Subcutaneous abdominal adipose tissue (tissue), 5 donors: ENCODE results near the gene CCDC54.

Source experiments
- H3K27ac ChIP-seq: one replicate; pipeline ENCODE4 v1.7.0; 2013; ENCODE audit warnings: low read depth, mild to moderate bottlenecking, inconsistent platforms, low read length, moderate library complexity
- H3K27me3 ChIP-seq, 5 donors: one replicate each; pipeline ENCODE4 v1.7.0; 2013; ENCODE audit warnings: low read length in 5 of 5, inconsistent platforms in 1 of 5; ENCODE audit not compliant: control insufficient read depth in 5 of 5, insufficient read depth in 4 of 5
- H3K36me3 ChIP-seq, 5 donors: one replicate each; pipeline ENCODE4 v1.7.0; 2013; ENCODE audit warnings: low read length in 5 of 5; ENCODE audit not compliant: control insufficient read depth in 5 of 5, insufficient read depth in 5 of 5
- H3K4me1 ChIP-seq, 5 donors: one replicate each; pipeline ENCODE4 v1.7.0; 2013; ENCODE audit warnings: low read length in 5 of 5, mild to moderate bottlenecking in 3 of 5, moderate library complexity in 1 of 5; ENCODE audit not compliant: control insufficient read depth in 5 of 5, insufficient read depth in 5 of 5
- H3K4me3 ChIP-seq, 5 donors: one replicate each; pipeline ENCODE4 v1.7.0; 2013; ENCODE audit warnings: low read length in 5 of 5, low read depth in 1 of 5
- H3K9ac ChIP-seq, 5 donors: one replicate each; pipeline ENCODE4 v1.7.0; 2013; ENCODE audit warnings: low read length in 5 of 5, mild to moderate bottlenecking in 4 of 5, moderate library complexity in 3 of 5
- H3K9me3 ChIP-seq, 5 donors: one replicate each; pipeline ENCODE4 v1.7.0; 2013; ENCODE audit warnings: low read length in 5 of 5; ENCODE audit not compliant: control insufficient read depth in 5 of 5
- donor health status: healthy.
- donor health status: healthy.
- donor health status: healthy.
- donor health status: healthy.
- donor health status: healthy.

CCDC54 gene

GRCh38 chr3:107366766-107367165 lies 10.5 kb upstream of the CCDC54 start:
- Histone ChIP-seq H3K4me1 (no peaks in the 10 kb centered on the region), H3K36me3 (no peaks in the 10 kb centered on the region), H3K27me3 (no peaks in the 10 kb centered on the region), H3K4me3 (no peak overlapping the region), H3K9me3 (no peaks in the 10 kb centered on the region), H3K9ac (no peak overlapping the region), H3K27ac (no peak overlapping the region)

DNA sequence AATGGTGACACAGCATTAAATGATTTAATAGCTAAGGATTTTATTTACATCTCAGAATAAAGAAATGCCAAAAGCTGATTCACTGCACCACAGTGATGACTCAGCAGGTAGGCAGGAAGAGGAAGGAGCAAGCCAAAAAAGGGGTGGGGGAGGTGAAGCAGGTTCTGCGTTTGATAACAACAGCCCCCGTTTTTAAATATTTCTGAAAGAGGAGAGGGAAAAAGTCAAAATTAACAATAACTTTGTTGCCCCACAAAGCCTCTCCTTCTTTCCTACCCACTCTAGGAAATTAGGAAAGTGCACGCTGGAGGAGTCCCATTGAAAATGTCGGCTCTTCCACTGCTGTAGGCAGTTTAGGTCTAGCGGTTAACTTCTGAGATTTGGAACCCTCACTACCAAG lies 9.9 kb upstream of the CCDC54 start:
- Histone ChIP-seq H3K4me3 (no peak overlapping the region), H3K9ac (no peak overlapping the region), H3K36me3 (no peaks in the 10 kb centered on the region), H3K27me3 (no peaks in the 10 kb centered on the region), H3K27ac (no peak overlapping the region), H3K4me1 (no peaks in the 10 kb centered on the region), H3K9me3 (no peaks in the 10 kb centered on the region)

GRCh38 chr3:107368654-107369398 lies 8.4 kb upstream of the CCDC54 start:
- Histone ChIP-seq H3K4me1 (no peaks in the 10 kb centered on the region), H3K9me3 (no peaks in the 10 kb centered on the region), H3K27ac (no peak overlapping the region), H3K9ac (no peak overlapping the region), H3K27me3 (no peaks in the 10 kb centered on the region), H3K36me3 (no peaks in the 10 kb centered on the region), H3K4me3 (no peak overlapping the region)

- Histone ChIP-seq H3K4me3 (no peak overlapping the region), H3K36me3 (no peaks in the 10 kb centered on the region)
Observed at GRCh38 chr3:107369791-107370190, 7.4 kb upstream of the CCDC54 start.

GRCh38 chr3:107370907-107371306 lies 6.3 kb upstream of the CCDC54 start:
- Histone ChIP-seq H3K27me3 (no peaks in the 10 kb centered on the region), H3K9ac (no peak overlapping the region), H3K4me3 (no peak overlapping the region), H3K4me1 (no peaks in the 10 kb centered on the region), H3K9me3 (no peaks in the 10 kb centered on the region), H3K36me3 (no peaks in the 10 kb centered on the region), H3K27ac (no peak overlapping the region)

More at GRCh38 chr3:107369791-107370190, 7.4 kb upstream of the CCDC54 start:
- H3K4me1 ChIP-seq, result no peaks in the 10 kb centered on the region
- no peaks in the 10 kb centered on the region for H3K9me3 ChIP-seq
- H3K9ac ChIP-seq, result no peak overlapping the region
- H3K27ac ChIP-seq, result no peak overlapping the region
- no peaks in the 10 kb centered on the region for H3K27me3 ChIP-seq

GRCh38 chr3:107372506-107372905 lies 4.7 kb upstream of the CCDC54 start:
- H3K27me3 ChIP-seq, result no peaks in the 10 kb centered on the region
- H3K9me3 ChIP-seq, result no peaks in the 10 kb centered on the region
- no peak overlapping the region for H3K4me3 ChIP-seq
- H3K4me1 ChIP-seq, result no peaks in the 10 kb centered on the region
- H3K36me3 ChIP-seq, result no peaks in the 10 kb centered on the region
- no peak overlapping the region for H3K9ac ChIP-seq
- no peak overlapping the region for H3K27ac ChIP-seq

GRCh38 chr3:107373896-107374295 lies 3.3 kb upstream of the CCDC54 start:
- no peaks in the 10 kb centered on the region for H3K27me3 ChIP-seq
- no peaks in the 10 kb centered on the region for H3K4me1 ChIP-seq
- no peak overlapping the region for H3K27ac ChIP-seq
- no peaks in the 10 kb centered on the region for H3K9me3 ChIP-seq
- H3K4me3 ChIP-seq, result no peak overlapping the region
- H3K9ac ChIP-seq, result no peak overlapping the region
- H3K36me3 ChIP-seq, result no peaks in the 10 kb centered on the region

DNA sequence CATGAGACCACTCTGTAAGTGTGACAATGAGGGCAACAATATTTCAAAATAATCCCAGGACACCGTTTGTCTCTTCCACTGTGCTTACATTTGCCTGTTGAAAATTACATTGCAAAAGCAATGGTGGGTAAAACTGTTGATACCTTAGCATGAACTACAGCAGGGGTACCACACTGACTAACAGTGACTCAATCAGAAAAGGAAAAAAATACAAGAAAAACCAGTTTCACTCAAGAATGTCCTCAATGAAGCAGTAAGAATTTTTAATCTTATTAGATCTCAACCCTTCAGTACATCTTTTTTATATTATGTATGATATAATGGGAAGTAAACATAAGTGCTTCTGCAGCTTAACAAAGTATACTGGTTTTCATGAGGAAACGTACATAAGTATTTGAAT lies 1.6 kb upstream of the CCDC54 start:
- Histone ChIP-seq H3K9ac (no peak overlapping the region), H3K4me1 (no peaks in the 10 kb centered on the region), H3K9me3 (no peaks in the 10 kb centered on the region), H3K36me3 (no peaks in the 10 kb centered on the region), H3K27me3 (no peaks in the 10 kb centered on the region), H3K27ac (no peak overlapping the region), H3K4me3 (no peak overlapping the region)

- Histone ChIP-seq H3K9ac (no peak overlapping the region), H3K36me3 (no peaks in the 10 kb centered on the region), H3K4me3 (no peak overlapping the region), H3K27ac (no peak overlapping the region), H3K4me1 (no peaks in the 10 kb centered on the region), H3K27me3 (no peaks in the 10 kb centered on the region), H3K9me3 (no peaks in the 10 kb centered on the region)
Observed at GRCh38 chr3:107382631-107383030, 5.4 kb downstream of the CCDC54 start.

GRCh38 chr3:107384428-107384827 lies 7.2 kb downstream of the CCDC54 start:
- Histone ChIP-seq H3K9me3 (no peaks in the 10 kb centered on the region), H3K4me1 (no peaks in the 10 kb centered on the region), H3K27me3 (no peaks in the 10 kb centered on the region), H3K4me3 (no peak overlapping the region), H3K27ac (no peak overlapping the region), H3K9ac (no peak overlapping the region), H3K36me3 (no peaks in the 10 kb centered on the region)
